ENCODE results near the gene CDH23.

DNA sequence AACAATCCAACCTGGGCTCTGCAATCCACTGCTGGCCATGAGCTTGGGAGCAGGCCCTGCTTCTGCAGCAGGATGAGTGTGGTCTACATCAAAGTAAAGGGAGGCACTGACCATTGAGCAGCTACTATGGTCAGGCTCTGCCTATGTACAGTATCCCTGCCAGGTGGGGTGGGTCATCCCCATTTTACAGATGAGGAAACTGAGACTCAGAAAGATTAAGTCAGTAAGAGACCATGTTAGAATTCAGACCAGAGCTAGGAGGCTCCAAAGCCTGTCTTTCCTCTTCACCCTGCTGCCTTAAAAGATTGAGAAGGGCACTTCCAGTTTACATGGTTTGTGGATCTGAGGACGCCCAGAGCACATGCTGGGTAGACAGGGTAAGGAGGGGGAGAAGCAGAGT lies 27.1 kb upstream of the CDH23 start:
- TF ChIP-seq, protein P1, sequence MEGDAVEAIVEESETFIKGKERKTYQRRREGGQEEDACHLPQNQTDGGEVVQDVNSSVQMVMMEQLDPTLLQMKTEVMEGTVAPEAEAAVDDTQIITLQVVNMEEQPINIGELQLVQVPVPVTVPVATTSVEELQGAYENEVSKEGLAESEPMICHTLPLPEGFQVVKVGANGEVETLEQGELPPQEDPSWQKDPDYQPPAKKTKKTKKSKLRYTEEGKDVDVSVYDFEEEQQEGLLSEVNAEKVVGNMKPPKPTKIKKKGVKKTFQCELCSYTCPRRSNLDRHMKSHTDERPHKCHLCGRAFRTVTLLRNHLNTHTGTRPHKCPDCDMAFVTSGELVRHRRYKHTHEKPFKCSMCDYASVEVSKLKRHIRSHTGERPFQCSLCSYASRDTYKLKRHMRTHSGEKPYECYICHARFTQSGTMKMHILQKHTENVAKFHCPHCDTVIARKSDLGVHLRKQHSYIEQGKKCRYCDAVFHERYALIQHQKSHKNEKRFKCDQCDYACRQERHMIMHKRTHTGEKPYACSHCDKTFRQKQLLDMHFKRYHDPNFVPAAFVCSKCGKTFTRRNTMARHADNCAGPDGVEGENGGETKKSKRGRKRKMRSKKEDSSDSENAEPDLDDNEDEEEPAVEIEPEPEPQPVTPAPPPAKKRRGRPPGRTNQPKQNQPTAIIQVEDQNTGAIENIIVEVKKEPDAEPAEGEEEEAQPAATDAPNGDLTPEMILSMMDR (IDR thresholded peaks at IDR 0.05): no peak
- no peak for TF ChIP-seq POLR2A (IDR thresholded peaks at IDR 0.05)
